Natural killer cell (primary cell): ENCODE data around the gene NECTIN1. TPM values are rescaled to one million over a fixed set of nuclear protein-coding genes. Genes with fewer than 3 reads are reported as not detected.

Source experiments
- ATAC-seq, 3 donors: fragments of 150-1000 bp in 2 of 3; fragments of 200-7000 bp in 1 of 3; cut with Tn5 transposase; 1 replicate in 1 of 3; 2 replicates in 2 of 3; pipeline ENCODE4 v1.10.0; 2021; ENCODE audit warnings: mild to moderate bottlenecking in 2 of 3, moderate library complexity in 2 of 3
- DNase-seq, 2 donors: peaks; one replicate each; pipeline versions ENCODE4 v3.0.0 to v3.0.0-alpha.2; 2013 to 2021; ENCODE audit warnings: mixed read lengths in 1 of 2
- H3K27ac ChIP-seq: one replicate; pipeline ENCODE4 v1.5.1; 2013; ENCODE audit warnings: mild to moderate bottlenecking, low read length
- H3K27me3 ChIP-seq: one replicate; pipeline ENCODE4 v1.6.1; 2013; ENCODE audit warnings: low read length; ENCODE audit not compliant: control insufficient read depth, insufficient read depth
- H3K36me3 ChIP-seq: one replicate; pipeline ENCODE4 v1.6.1; 2013; ENCODE audit warnings: low read length; ENCODE audit not compliant: control insufficient read depth, insufficient read depth
- H3K4me1 ChIP-seq: one replicate; pipeline ENCODE4 v1.6.1; 2013; ENCODE audit warnings: low read length; ENCODE audit not compliant: control insufficient read depth, insufficient read depth
- H3K4me3 ChIP-seq: one replicate; pipeline ENCODE4 v1.5.1; 2013; ENCODE audit warnings: low read length
- H3K9me3 ChIP-seq: one replicate; pipeline ENCODE4 v1.6.1; 2013; ENCODE audit warnings: low read length; ENCODE audit not compliant: control insufficient read depth, insufficient read depth
- H3K27ac Mint-ChIP-seq, 2 donors: one replicate each; pipeline ENCODE4 v1.8.0; 2022; ENCODE audit warnings: mild to moderate bottlenecking in 2 of 2, mixed read lengths in 2 of 2, moderate library complexity in 1 of 2
- H3K27me3 Mint-ChIP-seq, 2 donors: one replicate each; pipeline ENCODE4 v1.8.0; 2022; ENCODE audit warnings: low read depth in 2 of 2, mixed read lengths in 2 of 2
- H3K36me3 Mint-ChIP-seq: one replicate; pipeline ENCODE4 v1.8.0; 2022; ENCODE audit warnings: mixed read lengths
- H3K4me1 Mint-ChIP-seq, 2 donors: one replicate each; pipeline ENCODE4 v1.8.0; 2022; ENCODE audit warnings: mixed read lengths in 2 of 2
- H3K4me3 Mint-ChIP-seq: one replicate; pipeline ENCODE4 v1.8.0; 2022; ENCODE audit warnings: mild to moderate bottlenecking, moderate library complexity, mixed read lengths
- H3K9me3 Mint-ChIP-seq, 2 donors: one replicate each; pipeline ENCODE4 v1.8.0; 2022; ENCODE audit warnings: mixed read lengths in 2 of 2
- WGBS: methylation state at CpG from one replicate; pipeline ENCODE4 v1.1.7; 2013; ENCODE audit warnings: missing lambda C conversion rate; ENCODE audit not compliant: insufficient coverage; 5-methylcytosine and 5-hydroxymethylcytosine counted together
- intact Hi-C: fragments of 100-400 bp; cut with micrococcal nuclease; formaldehyde crosslinking; loops from one replicate; pipeline ENCODE4 v1.14.2; 2022
- total RNA-seq, 4 donors: library from RNA; stranded (reverse); fragments of 120-200 nt in 1 of 4; gene quantifications; one replicate each; pipeline versions ENCODE4 v1.2.3 to v1.2.4, GENCODE V29; 2013 to 2022
- TF ChIP-seq, protein P1 (sequence below): fragments of 200-600 bp; IDR thresholded peaks from one replicate; pipeline ENCODE4 v1.8.0; 2022; ENCODE audit warnings: antibody characterized with exemption

Gene NECTIN1
- total RNA-seq, 3 donors from 2014 or later (not counting 1 experiment from before 2014, with no cell fraction given): 5.8 to 18.8 (median 7.8) TPM

DNA sequence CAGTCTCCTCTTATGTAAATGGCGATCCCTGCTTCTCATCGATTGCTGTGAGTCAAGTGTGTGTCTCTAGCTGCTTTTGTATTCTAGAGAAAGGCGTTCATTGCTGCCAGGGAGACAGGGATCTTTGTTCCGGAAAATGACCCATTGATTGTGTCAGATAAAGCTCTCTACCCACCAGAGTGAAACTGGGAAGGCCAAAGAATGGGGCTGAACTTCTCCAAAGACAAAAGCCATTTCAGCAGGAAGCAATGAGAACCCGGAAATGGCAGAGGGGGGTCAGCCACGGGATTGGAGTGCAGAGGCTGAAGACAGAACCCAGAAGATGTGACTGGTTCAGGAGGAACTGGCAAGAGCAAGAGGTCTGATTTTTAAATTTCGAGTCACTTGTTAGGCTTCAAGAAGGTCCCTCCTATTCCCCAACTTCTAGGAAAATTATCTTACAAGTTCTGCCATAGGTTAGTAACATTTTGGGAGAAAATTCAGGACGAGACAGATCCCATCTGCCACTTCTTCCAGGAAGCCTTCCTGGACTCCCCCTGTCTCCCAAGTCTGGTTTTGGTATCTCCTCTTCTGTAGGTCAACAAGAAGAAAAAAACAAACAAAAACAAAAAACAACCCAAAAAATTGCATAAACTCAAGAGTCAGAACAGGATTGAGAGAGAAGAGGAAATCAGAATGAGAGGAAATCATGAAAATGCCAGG, 110.6 kb downstream of the NECTIN1 start:
- H3K27ac ChIP-seq: no peak overlapping the region
- TF ChIP-seq, protein P1, sequence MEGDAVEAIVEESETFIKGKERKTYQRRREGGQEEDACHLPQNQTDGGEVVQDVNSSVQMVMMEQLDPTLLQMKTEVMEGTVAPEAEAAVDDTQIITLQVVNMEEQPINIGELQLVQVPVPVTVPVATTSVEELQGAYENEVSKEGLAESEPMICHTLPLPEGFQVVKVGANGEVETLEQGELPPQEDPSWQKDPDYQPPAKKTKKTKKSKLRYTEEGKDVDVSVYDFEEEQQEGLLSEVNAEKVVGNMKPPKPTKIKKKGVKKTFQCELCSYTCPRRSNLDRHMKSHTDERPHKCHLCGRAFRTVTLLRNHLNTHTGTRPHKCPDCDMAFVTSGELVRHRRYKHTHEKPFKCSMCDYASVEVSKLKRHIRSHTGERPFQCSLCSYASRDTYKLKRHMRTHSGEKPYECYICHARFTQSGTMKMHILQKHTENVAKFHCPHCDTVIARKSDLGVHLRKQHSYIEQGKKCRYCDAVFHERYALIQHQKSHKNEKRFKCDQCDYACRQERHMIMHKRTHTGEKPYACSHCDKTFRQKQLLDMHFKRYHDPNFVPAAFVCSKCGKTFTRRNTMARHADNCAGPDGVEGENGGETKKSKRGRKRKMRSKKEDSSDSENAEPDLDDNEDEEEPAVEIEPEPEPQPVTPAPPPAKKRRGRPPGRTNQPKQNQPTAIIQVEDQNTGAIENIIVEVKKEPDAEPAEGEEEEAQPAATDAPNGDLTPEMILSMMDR: no peak

DNA sequence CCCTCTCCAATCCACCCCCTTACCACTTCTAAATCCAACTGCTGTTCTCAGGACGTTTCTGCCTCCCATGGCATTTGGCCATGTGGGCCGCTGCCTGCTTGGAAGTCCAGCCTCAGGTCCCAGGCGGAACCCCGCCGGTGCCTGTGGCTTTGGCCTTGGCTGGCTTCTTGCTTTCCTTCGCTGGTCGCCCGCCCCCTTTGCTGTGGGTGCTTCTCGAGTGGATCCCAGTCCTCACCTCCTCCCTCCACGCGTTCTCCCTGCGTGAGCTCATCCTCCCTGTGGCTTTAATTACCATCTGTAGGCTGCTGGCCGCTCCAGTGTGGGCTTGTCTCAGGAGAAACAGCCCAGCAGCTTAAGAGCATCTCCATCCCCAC, 111.7 kb downstream of the NECTIN1 start:
- intact Hi-C loops: no loop called here
- no peak overlapping the region for H3K27ac Mint-ChIP-seq
- 84% methylated on average over 13 of the region's 13 CpGs for WGBS

More for the DNA sequence above, 110.6 kb downstream of the NECTIN1 start:
- Mint-ChIP-seq H3K4me1 (peaks cover 0 to 6% of the 10 kb centered on the region in 2 donors), H3K36me3 (no peaks in the 10 kb centered on the region), H3K27ac (no peak overlapping the region), H3K27me3 (peaks cover 19 to 21% of the 10 kb centered on the region in 2 donors), H3K4me3 (no peak overlapping the region), H3K9me3 (no peaks in the 10 kb centered on the region)
- H3K27me3 ChIP-seq: no peaks in the 10 kb centered on the region
- H3K4me1 ChIP-seq: no peaks in the 10 kb centered on the region
- ATAC-seq (no peak), DNase-seq (no peak)
- no peaks in the 10 kb centered on the region for H3K36me3 ChIP-seq
- no peak overlapping the region for H3K4me3 ChIP-seq
- no peaks in the 10 kb centered on the region for H3K9me3 ChIP-seq
- intact Hi-C loops: no loop called here
- 50% methylated on average over 7 of the region's 8 CpGs for WGBS

DNA sequence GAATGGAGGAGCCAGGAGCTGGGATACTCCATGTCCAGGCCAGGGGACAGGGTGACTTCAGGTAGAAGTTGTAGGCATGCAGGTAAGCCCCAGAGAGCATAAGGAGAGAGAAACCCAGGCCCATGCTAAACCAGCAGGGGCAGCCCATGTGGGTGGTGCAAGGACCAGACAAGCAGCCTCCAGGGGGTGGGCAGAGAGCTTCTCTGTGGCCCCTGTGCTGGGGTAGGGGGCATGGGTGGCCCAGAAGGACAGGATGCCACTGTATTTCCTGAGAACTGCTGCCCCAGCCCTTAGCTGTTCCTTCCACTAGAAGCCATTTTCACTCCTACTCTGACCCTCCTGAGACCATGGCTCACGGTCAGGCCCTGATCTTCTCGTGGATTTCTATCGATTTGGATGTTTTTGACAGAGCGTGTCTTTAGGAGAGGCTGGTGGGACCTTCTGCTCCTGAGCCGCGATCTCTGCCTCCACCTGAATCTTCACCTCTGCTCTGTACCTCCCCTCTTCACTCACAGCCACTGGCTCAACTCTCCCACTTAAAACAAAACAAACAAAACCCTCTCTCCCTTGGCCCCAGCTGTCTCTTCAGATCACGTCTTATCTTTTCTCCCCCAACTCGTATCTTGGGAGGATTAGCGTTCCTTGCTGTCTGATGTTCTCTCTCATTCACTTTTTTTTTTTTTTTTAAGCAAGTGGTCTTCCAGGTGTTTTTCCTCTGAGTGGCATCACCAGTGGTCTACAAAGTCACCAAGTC, 112.2 kb downstream of the NECTIN1 start:
- H3K4me1 Mint-ChIP-seq: peaks cover 0 to 6% of the 10 kb centered on the region in 2 donors
- no peak overlapping the region for H3K4me3 Mint-ChIP-seq
- peaks cover 22 to 26% of the 10 kb centered on the region in 2 donors for H3K27me3 Mint-ChIP-seq
- 88% methylated on average over 9 of the region's 9 CpGs for WGBS
- DNase-seq (no peak), ATAC-seq (no peak)
- no peaks in the 10 kb centered on the region for H3K9me3 ChIP-seq
- no peak overlapping the region for H3K4me3 ChIP-seq
- H3K27me3 ChIP-seq: no peaks in the 10 kb centered on the region
- H3K27ac ChIP-seq: no peak overlapping the region
- TF ChIP-seq, protein P1: no peak
- no peaks in the 10 kb centered on the region for H3K9me3 Mint-ChIP-seq
- intact Hi-C loops: no loop called here
- H3K27ac Mint-ChIP-seq: no peak overlapping the region
- H3K36me3 Mint-ChIP-seq: no peaks in the 10 kb centered on the region
- no peaks in the 10 kb centered on the region for H3K4me1 ChIP-seq
- no peaks in the 10 kb centered on the region for H3K36me3 ChIP-seq

More for the DNA sequence above, 111.7 kb downstream of the NECTIN1 start:
- DNase-seq (no peak), ATAC-seq (no peak)
- TF ChIP-seq, protein P1: no peak
- H3K27me3 ChIP-seq: no peaks in the 10 kb centered on the region
- no peaks in the 10 kb centered on the region for H3K9me3 Mint-ChIP-seq
- no peaks in the 10 kb centered on the region for H3K36me3 ChIP-seq
- no peaks in the 10 kb centered on the region for H3K4me1 ChIP-seq
- peaks cover 20 to 26% of the 10 kb centered on the region in 2 donors for H3K27me3 Mint-ChIP-seq
- no peaks in the 10 kb centered on the region for H3K9me3 ChIP-seq
- H3K4me3 ChIP-seq: no peak overlapping the region
- no peak overlapping the region for H3K27ac ChIP-seq
- H3K4me1 Mint-ChIP-seq: peaks cover 0 to 6% of the 10 kb centered on the region in 2 donors
- H3K4me3 Mint-ChIP-seq: no peak overlapping the region
- no peaks in the 10 kb centered on the region for H3K36me3 Mint-ChIP-seq
